ENCODE results near the gene GPS1.

The GPS1 gene

GRCh38 chr17:82092995-82093751 is 41.5 kb downstream of the GPS1 start:
- no peak overlapping the region for H3K4me3 ChIP-seq (ENCODE audit: low read length)
- no peak overlapping the region for H3K4me2 ChIP-seq (ENCODE audit: low read length)
- H4K20me1 ChIP-seq (ENCODE audit: control insufficient read depth, insufficient read depth, low read depth, low read length) = peaks cover 20% of the 10 kb centered on the region
- TF ChIP-seq CTCF (IDR thresholded peaks at IDR 0.05; ENCODE audit: low read depth, low read length, poor library complexity, severe bottlenecking) (no peak), EZH2phosphoT487 (IDR thresholded peaks at IDR 0.05; ENCODE audit: borderline replicate concordance, low read length) (no peak)
- no peaks in the 10 kb centered on the region for H3K9me2 ChIP-seq (replicated peaks; ENCODE audit: control insufficient read depth, low read length)
- peaks cover 93% of the 10 kb centered on the region for H3K36me3 ChIP-seq (ENCODE audit: control insufficient read depth, low read length)
- peaks cover 13% of the 10 kb centered on the region for H3K4me1 ChIP-seq (ENCODE audit: control insufficient read depth, low read length)
- peaks cover 50% of the 10 kb centered on the region for H3K79me2 ChIP-seq (ENCODE audit: control insufficient read depth, low read length)
- H3K27ac ChIP-seq (ENCODE audit: low read depth, low read length) = no peak overlapping the region
- H3F3A ChIP-seq (ENCODE audit: control insufficient read depth, insufficient read depth) = no peaks in the 10 kb centered on the region
- H3K9me3 ChIP-seq (ENCODE audit: control insufficient read depth, insufficient read depth, low read length) = no peaks in the 10 kb centered on the region
- H3K27me3 ChIP-seq (ENCODE audit: control insufficient read depth, low read length) = no peaks in the 10 kb centered on the region

DNA sequence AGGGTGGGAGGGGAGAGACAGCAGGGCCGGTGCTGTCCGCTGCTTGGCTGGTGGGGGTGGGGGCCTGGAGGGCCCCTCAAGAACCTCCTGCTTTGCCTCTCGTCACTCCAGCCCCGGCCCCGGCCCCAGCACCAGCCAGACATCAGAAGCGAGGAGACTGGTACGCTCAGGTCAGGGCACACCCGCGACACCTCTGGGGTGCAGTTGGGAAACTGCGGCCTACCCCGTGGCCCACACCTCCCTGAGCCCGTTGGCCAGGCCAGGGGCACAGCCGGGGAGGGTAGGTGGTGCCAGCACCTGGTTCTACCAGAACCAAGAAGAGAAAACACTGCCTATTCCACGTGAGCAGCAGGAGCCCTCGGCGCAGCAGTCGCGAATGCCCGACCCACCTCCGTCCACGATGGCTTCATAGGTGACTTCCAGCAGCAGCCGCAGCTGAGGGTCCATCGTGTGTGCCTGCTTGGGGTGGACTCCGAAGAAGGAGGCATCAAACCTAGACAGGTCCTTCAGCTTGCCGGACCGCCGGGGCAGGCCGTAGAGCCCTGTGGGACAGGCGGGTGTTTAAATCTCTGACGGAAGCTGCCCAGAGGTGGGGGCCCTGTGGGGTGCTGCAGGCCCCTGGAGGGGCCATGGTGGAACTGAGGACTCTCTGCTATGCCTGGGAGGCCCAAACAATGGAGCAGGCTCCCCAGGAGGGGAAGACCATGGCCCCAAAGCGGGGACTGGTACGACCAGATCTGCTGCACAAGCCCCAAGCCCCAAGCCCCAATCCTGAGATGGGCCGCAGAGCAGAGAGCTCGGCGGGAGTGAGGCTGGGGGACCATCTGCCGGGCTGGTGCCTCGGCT is 43.5 kb downstream of the GPS1 start:
- Histone ChIP-seq H3K36me3 (ENCODE audit: control insufficient read depth, low read length) (peaks cover 85% of the 10 kb centered on the region), H3K9me3 (ENCODE audit: control insufficient read depth, insufficient read depth, low read length) (no peaks in the 10 kb centered on the region), H3K27ac (ENCODE audit: low read depth, low read length) (no peak overlapping the region), H3F3A (ENCODE audit: control insufficient read depth, insufficient read depth) (peaks cover 1% of the 10 kb centered on the region; the same call in 1 of the 2 replicates), H3K79me2 (ENCODE audit: control insufficient read depth, low read length) (peaks cover 62% of the 10 kb centered on the region), H4K20me1 (ENCODE audit: control insufficient read depth, insufficient read depth, low read depth, low read length) (peaks cover 20% of the 10 kb centered on the region), H3K4me2 (ENCODE audit: low read length) (peak overlapping the region; percentile 99; the same call in 1 of the 2 replicates), H3K27me3 (ENCODE audit: control insufficient read depth, low read length) (no peaks in the 10 kb centered on the region), H3K4me1 (ENCODE audit: control insufficient read depth, low read length) (peaks cover 26% of the 10 kb centered on the region), H3K9me2 (replicated peaks; ENCODE audit: control insufficient read depth, low read length) (no peaks in the 10 kb centered on the region), H3K4me3 (ENCODE audit: low read length) (no peak overlapping the region)
- TF ChIP-seq CTCF (IDR thresholded peaks at IDR 0.05; ENCODE audit: low read depth, low read length, poor library complexity, severe bottlenecking) (no peak), EZH2phosphoT487 (IDR thresholded peaks at IDR 0.05; ENCODE audit: borderline replicate concordance, low read length) (no peak)

GRCh38 chr17:82095777-82096708 is 44.3 kb downstream of the GPS1 start:
- TF ChIP-seq CTCF (IDR thresholded peaks at IDR 0.05; ENCODE audit: low read depth, low read length, poor library complexity, severe bottlenecking) (no peak), EZH2phosphoT487 (IDR thresholded peaks at IDR 0.05; ENCODE audit: borderline replicate concordance, low read length) (no peak)
- H3K36me3 ChIP-seq (ENCODE audit: control insufficient read depth, low read length) = peaks cover 85% of the 10 kb centered on the region
- peaks cover 20% of the 10 kb centered on the region for H4K20me1 ChIP-seq (ENCODE audit: control insufficient read depth, insufficient read depth, low read depth, low read length)
- H3K4me1 ChIP-seq (ENCODE audit: control insufficient read depth, low read length) = peaks cover 35% of the 10 kb centered on the region
- H3K27me3 ChIP-seq (ENCODE audit: control insufficient read depth, low read length) = no peaks in the 10 kb centered on the region
- H3K9me3 ChIP-seq (ENCODE audit: control insufficient read depth, insufficient read depth, low read length) = no peaks in the 10 kb centered on the region
- H3K27ac ChIP-seq (ENCODE audit: low read depth, low read length) = peak overlapping the region; percentile 76; the same call in 1 of the 2 replicates
- peaks cover 66% of the 10 kb centered on the region for H3K79me2 ChIP-seq (ENCODE audit: control insufficient read depth, low read length)
- H3K9me2 ChIP-seq (replicated peaks; ENCODE audit: control insufficient read depth, low read length) = no peaks in the 10 kb centered on the region
- H3K4me2 ChIP-seq (ENCODE audit: low read length) = peak overlapping the region; percentile 99
- H3K4me3 ChIP-seq (ENCODE audit: low read length) = peak overlapping the region; percentile 98
- H3F3A ChIP-seq (ENCODE audit: control insufficient read depth, insufficient read depth) = peaks cover 6% of the 10 kb centered on the region; the same call in 1 of the 2 replicates

Data from DOHH2 (cell line).